Stimulated activated CD8-positive, alpha-beta memory T cell treated with anti-CD3 and anti-CD28 coated beads, Interleukin-7, amount 100 ng/mL, for 1 hour (primary cell): ENCODE measurements around the gene LILRA1.
"Not testable (repeated sequence)": the region's sequence is repeated elsewhere in the genome, so short reads cannot be mapped to it uniquely, and the experiment has no call there.

Source experiments
- DNase-seq, 2 donors: peaks; one replicate each; pipeline ENCODE4 v3.0.0-alpha.2; 2020; ENCODE audit warnings: low read depth in 2 of 2

Gene LILRA1

DNA sequence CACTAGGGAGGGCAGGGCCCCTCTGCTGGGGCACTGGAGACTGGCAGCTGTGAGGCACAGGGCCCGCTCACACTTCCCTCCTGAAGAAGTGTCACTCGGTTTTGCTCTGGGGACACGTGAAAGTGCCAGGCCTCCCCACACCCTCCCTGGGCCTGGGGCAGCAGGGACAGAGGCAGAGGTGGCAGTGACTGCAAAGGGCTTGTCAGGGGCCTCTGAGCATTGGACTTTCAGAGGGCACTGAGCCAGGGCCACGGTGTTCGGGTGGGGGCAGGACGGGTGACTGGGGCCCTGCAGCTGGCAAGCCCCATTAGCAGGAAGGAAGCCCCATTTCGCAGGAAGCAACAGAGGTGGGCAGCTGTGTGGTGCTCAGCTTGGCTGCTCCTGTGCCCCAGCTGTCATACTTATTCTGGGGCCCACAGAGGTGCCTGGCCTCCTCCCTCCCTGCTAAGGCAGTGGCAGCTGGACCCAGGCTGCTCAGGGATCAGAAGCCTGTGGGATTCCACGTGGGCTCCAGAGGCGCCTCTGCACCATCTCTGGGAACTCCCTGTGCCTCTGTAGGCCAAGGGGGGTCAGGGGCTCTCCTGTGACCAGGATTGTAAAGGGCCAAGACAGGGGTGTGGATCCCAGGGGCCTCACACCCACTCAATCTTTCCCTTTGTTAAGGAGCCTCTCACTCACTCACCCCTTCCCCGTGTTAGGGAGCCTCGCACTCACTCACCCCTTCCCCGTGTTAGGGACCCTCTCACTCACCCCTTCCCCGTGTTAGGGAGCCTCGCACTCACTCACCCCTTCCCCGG, 31.7 kb downstream of the LILRA1 start:
- not testable (repeated sequence) for DNase-seq

DNA sequence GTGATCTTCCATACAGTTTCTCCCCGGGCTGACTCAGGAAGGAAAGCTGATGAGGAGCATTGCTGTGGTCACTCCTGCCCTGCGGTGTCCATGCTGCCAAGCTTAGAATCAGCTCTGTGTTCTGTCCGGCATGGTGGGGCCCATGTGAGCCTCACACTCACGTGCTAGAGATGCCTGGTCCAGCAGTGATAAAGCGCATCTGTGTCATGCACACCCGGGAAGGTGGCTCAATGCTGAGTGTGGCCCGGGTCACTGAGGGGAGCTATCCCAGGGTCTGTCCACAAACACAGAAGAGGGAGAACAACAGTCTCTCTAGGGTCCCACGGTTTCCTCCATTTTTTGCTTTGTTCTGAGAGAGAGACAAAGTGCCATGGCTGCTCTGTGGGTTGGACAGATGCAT, 33.3 kb downstream of the LILRA1 start:
- no peak for DNase-seq

DNA sequence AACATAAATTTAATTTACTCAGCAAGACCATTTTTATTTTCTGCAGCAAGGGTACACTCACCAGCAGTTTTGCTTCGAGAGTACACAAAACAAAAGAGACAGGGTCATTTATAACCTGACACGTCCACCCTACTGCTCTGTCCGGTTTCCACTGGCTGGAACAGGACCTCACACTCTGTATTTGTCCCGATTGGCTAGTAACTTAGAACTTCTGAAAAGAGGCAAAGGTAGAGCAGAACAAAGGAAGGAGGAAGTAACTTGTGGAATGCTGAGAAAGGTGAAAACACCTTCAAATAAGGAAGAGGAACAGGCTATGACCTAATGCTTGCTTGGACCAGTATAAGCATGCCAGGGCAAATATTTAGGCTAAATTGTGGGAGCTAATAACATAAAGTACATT, 34.5 kb downstream of the LILRA1 start:
- DNase-seq: not testable (repeated sequence)

DNA sequence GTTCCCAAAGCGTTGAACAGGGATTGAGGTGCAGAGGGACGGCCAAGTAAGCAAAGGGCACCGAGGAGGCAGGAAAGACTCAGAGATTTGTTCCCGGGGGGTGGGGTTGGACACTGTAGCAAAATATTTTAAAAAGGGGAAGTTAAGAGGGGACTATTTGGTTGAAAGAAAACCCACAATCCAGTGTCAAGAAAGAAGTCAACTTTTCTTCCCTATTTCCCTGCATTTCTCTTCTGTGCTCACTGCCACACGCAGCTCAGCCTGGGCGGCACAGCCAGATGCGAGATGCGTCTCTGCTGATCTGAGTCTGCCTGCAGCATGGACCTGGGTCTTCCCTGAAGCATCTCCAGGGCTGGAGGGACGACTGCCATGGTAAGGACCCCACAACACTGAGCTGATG, 36.8 kb downstream of the LILRA1 start, which contains the start of gene LILRB1:
LILRB1 (plus strand) TSS at position 223 of the 400 bp plus-strand sequence. CDS start 590 bp downstream, outside the sequence.
- DNase-seq: not testable (repeated sequence)

DNA sequence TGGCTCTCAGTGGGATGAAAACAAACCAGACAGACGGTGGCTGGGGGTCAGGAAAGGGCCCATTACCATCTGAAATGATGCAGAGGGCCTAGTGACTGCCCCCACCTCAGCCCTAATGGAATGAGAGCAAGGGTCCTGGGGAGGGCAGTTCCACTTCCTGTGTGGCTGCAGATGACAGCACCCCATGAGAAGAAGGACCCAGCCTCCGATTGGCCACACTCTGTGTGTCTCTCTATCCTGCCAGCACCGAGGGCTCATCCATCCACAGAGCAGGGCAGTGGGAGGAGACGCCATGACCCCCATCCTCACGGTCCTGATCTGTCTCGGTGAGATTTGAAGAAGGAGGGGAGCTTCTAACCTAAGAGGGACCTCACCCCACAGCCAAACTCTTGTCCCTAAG, 37.4 kb downstream of the LILRA1 start:
- DNase-seq: no peak

DNA sequence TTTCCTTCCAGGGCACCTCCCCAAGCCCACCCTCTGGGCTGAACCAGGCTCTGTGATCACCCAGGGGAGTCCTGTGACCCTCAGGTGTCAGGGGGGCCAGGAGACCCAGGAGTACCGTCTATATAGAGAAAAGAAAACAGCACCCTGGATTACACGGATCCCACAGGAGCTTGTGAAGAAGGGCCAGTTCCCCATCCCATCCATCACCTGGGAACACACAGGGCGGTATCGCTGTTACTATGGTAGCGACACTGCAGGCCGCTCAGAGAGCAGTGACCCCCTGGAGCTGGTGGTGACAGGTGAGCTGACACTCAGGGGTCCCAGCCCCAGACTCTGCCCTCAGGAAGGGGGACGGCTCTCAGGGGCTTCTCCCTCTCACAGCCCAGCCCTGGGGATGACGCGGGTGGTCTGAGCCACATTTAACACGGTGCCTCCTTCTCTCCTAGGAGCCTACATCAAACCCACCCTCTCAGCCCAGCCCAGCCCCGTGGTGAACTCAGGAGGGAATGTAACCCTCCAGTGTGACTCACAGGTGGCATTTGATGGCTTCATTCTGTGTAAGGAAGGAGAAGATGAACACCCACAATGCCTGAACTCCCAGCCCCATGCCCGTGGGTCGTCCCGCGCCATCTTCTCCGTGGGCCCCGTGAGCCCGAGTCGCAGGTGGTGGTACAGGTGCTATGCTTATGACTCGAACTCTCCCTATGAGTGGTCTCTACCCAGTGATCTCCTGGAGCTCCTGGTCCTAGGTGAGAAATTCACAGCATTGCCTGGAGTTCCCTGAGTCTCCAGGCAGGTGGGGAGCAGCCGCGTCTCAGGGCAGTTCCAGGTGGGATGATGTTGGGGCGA, 38.3 kb downstream of the LILRA1 start:
- DNase-seq: not testable (repeated sequence)

DNA sequence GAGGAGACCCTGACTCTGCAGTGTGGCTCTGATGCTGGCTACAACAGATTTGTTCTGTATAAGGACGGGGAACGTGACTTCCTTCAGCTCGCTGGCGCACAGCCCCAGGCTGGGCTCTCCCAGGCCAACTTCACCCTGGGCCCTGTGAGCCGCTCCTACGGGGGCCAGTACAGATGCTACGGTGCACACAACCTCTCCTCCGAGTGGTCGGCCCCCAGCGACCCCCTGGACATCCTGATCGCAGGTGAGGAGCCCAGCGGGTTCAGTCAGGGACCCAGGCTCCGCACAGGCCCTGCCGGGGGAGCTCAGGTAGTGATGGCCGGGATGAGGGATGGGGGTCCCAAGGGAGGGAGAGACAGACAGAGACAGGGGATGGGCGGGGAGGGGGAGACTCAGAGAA, 39.1 kb downstream of the LILRA1 start:
- DNase-seq: not testable (repeated sequence)

DNA sequence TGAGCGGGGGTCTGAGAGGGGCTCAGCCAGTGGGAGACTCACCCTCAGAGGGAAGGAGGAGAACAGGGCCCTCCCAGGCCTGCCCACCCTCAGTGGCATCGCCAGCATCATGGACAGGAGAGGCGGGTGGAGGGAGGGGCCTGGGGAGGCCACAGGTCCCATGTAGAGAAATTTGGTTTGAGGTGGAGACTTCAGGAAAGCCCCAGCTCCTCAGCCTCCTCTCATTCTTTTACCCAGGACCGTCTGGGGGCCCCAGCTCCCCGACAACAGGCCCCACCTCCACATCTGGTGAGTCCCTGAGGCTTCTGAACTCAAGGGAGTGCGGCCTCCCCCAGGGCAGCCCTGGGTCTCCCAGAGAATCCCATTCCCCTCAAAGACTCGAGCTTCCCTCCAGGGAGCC, 40.0 kb downstream of the LILRA1 start:
- no peak for DNase-seq

DNA sequence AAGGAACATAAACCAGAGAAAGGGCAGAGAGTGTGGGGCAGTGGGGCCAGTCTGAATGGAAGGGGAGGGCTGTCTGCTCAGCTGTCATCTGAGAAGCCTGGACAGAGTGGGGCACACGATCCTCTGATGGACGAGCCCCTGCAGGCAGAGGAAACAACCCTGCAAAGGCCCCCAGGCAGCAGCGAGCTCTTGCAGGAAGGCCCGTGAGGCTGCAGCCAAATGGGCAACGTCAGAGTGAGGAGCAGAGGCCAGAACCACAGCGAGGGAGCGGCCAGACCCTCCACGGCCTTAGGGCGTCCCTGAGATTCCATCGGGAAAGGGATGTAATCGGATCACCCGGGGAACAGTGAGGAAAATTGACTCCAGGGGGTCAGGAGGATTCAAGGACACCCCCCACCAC, 42.6 kb downstream of the LILRA1 start:
- DNase-seq: not testable (repeated sequence)

DNA sequence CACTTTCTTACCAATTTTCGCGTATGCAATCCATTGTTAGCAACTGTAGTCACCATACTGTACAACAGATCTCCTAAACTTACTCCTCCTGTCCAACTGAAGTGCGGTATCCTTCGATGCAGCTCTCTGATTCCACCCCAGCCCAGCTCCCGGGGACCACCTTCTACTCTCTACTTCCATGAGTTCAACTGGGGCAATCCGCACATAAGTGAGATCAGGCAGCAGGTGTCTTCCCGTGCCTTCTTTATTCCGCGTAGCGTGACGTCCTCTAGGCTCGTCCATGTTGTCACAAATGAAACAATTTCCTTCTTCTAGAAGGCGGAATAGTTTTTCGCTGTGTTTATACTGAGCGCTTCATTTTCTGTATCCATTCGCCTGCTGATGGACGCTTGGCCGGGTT, 45.3 kb downstream of the LILRA1 start:
- no peak for DNase-seq

DNA sequence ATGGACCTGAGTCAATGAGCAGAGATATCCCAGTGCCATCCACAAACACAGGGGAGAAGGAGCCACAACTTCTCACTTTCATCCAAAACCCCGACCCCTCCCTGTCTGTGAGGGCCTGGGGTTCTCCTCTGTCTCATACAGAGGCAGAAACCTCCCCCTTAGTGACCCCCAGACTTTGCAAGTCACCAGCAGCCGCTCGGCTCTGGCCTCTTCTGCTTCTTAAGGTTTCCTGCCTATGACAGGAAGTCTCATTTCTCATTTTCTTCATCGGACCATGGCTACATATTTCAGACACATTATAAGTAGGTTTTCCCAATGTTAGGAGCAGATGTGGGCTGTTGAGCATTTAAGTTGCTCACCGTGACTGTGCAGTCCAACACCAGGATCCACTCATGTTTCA, 49.5 kb downstream of the LILRA1 start:
- not testable (repeated sequence) for DNase-seq

DNA sequence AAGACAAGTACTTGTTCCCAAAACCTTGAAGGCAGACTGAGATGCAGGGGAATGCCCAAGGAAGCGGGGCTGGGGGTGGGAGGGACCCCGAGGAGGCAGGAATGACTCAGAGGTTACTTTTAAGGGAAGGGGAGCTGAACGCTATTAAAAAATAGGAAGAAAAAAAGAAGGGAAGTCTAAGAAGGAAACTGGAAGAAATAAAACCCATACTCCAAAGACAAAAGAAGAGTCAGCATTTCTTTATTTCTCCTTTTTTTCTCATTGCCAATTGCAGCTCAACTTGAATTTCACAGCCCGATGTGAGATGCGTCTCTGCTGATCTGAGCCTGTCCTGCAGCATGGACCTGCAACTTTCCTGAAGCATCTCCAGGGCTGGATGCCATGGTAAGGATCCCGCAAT, 50.2 kb downstream of the LILRA1 start:
- not testable (repeated sequence) for DNase-seq

DNA sequence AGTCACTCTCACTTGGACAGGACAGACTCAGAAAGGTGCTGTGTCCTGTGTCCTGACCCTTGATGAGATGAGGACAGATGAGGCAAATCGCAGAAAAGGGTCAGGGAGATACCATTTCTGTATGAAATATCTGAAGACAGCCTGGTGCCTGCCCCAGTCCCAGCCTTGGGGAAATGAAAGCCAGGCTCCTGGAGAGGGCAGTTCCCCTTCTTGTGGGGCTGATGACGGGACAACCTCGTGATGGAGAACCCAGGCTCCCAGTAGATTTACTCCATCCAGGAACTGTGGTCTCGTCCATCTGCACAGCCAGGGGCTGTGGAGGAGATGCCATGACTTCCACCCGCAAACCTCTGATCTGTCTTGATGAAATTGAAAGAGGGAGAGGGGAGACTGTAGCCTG, 50.6 kb downstream of the LILRA1 start:
- DNase-seq: no peak

DNA sequence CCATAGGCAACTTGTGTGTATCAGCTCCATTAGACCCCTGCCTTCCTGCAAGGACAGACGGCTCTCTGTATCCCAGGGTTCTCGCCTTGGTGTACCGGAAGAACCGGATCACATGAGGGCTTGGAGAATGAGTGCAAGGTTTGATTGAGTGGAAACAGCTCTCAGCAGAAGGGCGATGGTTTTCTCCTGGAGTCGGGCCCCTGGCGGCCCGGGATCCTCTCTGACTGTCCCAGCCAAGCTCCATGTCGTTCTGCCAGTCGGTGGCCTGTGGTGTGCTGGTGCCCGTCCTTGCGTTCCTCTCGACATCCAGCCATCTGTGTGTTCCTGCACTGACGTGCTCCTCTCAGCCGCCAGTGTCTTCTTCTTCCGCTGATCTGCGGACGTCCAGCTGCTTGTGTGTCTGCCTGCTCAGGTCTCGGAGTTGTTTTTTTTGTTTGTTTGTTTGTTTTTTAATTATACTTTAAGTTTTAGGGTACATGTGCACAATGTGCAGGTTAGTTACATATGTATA, 53.0 kb downstream of the LILRA1 start:
- DNase-seq: no peak

DNA sequence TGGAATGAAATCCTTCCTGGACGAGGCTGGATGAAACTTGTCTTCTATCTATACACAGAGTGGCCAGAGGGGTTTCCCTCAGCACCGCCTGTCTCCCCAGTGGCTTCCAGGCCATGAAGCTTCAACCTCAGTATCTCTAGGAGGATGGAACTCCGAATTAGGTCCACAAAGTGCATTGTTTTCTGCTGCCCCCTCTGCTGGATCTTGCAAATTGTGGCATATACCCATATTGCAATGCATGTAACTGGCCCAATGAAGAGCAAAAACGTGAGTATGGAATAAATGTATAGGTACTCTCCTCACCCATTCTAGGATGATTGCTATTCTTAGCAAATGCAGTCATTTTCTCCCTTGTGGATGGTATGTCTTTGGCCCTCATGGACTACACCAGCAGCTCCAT, 54.7 kb downstream of the LILRA1 start:
- DNase-seq: no peak

DNA sequence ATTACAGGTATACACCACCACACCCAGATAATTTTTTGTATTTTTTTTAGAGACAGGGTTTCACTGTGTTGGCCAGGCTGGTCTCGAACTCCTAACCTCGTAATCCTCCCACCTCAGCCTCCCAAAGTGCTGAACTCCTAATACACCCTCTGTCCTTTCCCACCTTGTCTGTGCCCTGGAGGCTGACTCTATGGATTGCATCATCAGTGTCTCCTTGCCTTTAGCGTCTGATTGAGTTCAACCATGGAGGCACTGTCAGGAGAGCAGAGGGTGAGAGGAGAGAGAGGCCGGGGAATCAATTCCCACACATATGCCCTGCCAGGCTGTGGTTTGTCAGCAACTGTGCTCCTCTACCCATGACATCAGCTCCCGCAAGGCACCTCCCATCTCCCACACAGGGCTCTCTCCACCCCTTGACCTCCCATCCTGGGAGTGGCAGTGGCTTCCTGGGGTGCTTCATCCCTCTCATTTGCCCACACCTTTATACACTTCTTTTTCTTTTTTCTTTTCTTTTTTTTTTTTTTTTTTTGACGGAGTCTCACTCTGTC, 56.8 kb downstream of the LILRA1 start:
- no peak for DNase-seq
